Astrocyte (in vitro differentiated cells and primary cell): Measurements from ENCODE around the gene R3HCC1L. TPM values are rescaled to one million over a fixed set of nuclear protein-coding genes. Genes with fewer than 3 reads are reported as not detected.

Experiments used
- DNase-seq: peaks from one replicate; pipeline ENCODE4 v3.0.0-alpha.2; 2010; ENCODE audit warnings: low read depth
- FAIRE-seq: peaks from 2 replicates; lab custom pipeline; 2011; peaks lifted over from hg19 to GRCh38; lab: Jason Lieb, UNC
- H2AFZ ChIP-seq: 2 replicates; pipeline ENCODE4 v1.6.0; 2012; ENCODE audit warnings: low read depth, low read length, inconsistent platforms
- H3K27ac ChIP-seq: 2 replicates; pipeline ENCODE4 v1.5.1; 2011; ENCODE audit warnings: low read depth, low read length, inconsistent platforms
- H3K27me3 ChIP-seq: 2 replicates; pipeline ENCODE4 v1.6.0; 2011; ENCODE audit warnings: low read length, inconsistent platforms; ENCODE audit not compliant: insufficient read depth
- H3K36me3 ChIP-seq: 2 replicates; pipeline ENCODE4 v1.5.1; 2011; ENCODE audit warnings: low read length, inconsistent platforms; ENCODE audit not compliant: insufficient read depth
- H3K4me1 ChIP-seq: 2 replicates; pipeline ENCODE4 v1.5.1; 2011; ENCODE audit warnings: low read length, inconsistent platforms; ENCODE audit not compliant: insufficient read depth
- H3K4me2 ChIP-seq: 2 replicates; pipeline ENCODE4 v1.6.0; 2012; ENCODE audit warnings: low read length, inconsistent platforms
- H3K4me3 ChIP-seq: 2 replicates; pipeline ENCODE4 v1.5.1; 2011; ENCODE audit warnings: low read depth, mild to moderate bottlenecking, low read length, inconsistent platforms; ENCODE audit not compliant: insufficient read depth
- H3K79me2 ChIP-seq: 2 replicates; pipeline ENCODE4 v1.6.0; 2012; ENCODE audit warnings: mild to moderate bottlenecking, low read length, inconsistent platforms; ENCODE audit not compliant: insufficient read depth
- H3K9ac ChIP-seq: 2 replicates; pipeline ENCODE4 v1.6.0; 2012; ENCODE audit warnings: mild to moderate bottlenecking, low read length, inconsistent platforms
- H3K9me3 ChIP-seq: 2 replicates; pipeline ENCODE4 v1.5.1; 2012; ENCODE audit warnings: low read depth, mild to moderate bottlenecking, low read length, inconsistent platforms; ENCODE audit not compliant: insufficient read depth
- H4K20me1 ChIP-seq: 2 replicates; pipeline ENCODE4 v1.6.0; 2012; ENCODE audit warnings: low read length, inconsistent platforms; ENCODE audit not compliant: insufficient read depth
- H3K27ac Mint-ChIP-seq: one replicate; pipeline ENCODE4 v1.8.0; 2021; ENCODE audit warnings: mild to moderate bottlenecking, mixed read lengths; ENCODE audit not compliant: unreplicated experiment
- H3K27me3 Mint-ChIP-seq: one replicate; pipeline ENCODE4 v1.8.0; 2021; ENCODE audit warnings: low read depth, mixed read lengths; ENCODE audit not compliant: unreplicated experiment
- H3K36me3 Mint-ChIP-seq: one replicate; pipeline ENCODE4 v1.8.0; 2021; ENCODE audit warnings: low read depth, mixed read lengths; ENCODE audit not compliant: unreplicated experiment
- H3K4me1 Mint-ChIP-seq: one replicate; pipeline ENCODE4 v1.8.0; 2021; ENCODE audit warnings: low read depth, mixed read lengths; ENCODE audit not compliant: unreplicated experiment
- H3K4me3 Mint-ChIP-seq: one replicate; pipeline ENCODE4 v1.8.0; 2021; ENCODE audit warnings: mild to moderate bottlenecking, moderate library complexity, mixed read lengths; ENCODE audit not compliant: unreplicated experiment
- H3K9me3 Mint-ChIP-seq: one replicate; pipeline ENCODE4 v1.8.0; 2021; ENCODE audit warnings: mild to moderate bottlenecking, mixed read lengths; ENCODE audit not compliant: unreplicated experiment
- CTCF ChIP-seq: IDR thresholded peaks from 2 replicates; pipeline ENCODE4 v1.5.1; 2011; ENCODE audit warnings: low read depth, mild to moderate bottlenecking, inconsistent platforms, low read length, moderate library complexity; ENCODE audit not compliant: insufficient read depth
- EZH2 ChIP-seq: IDR thresholded peaks from 2 replicates; pipeline ENCODE4 v1.6.1; 2012; ENCODE audit warnings: mild to moderate bottlenecking, low read length, inconsistent platforms; ENCODE audit not compliant: insufficient read depth
- total RNA-seq: library from RNA; stranded (reverse); gene quantifications from 2 replicates; pipeline ENCODE4 v1.2.1, GENCODE V29; 2021

The R3HCC1L gene
- total RNA-seq, 1 donor from 2014 or later = 19.9 TPM

- H3K9ac ChIP-seq = no peak overlapping the region
- no peak overlapping the region for H3K4me3 Mint-ChIP-seq
- peaks cover 11% of the 10 kb centered on the region for H3K4me1 ChIP-seq
- H3K4me2 ChIP-seq = no peak overlapping the region
- H3K79me2 ChIP-seq = no peaks in the 10 kb centered on the region
- H3K36me3 ChIP-seq = peaks cover 16% of the 10 kb centered on the region
- FAIRE-seq (no peak), DNase-seq (no peak)
- no peaks in the 10 kb centered on the region for H3K9me3 ChIP-seq
- H3K27ac Mint-ChIP-seq = no peak overlapping the region
- H3K36me3 Mint-ChIP-seq = peaks cover 30% of the 10 kb centered on the region
- H3K27me3 ChIP-seq = no peaks in the 10 kb centered on the region
- no peaks in the 10 kb centered on the region for H3K27me3 Mint-ChIP-seq
- no peak overlapping the region for H2AFZ ChIP-seq
- H3K4me3 ChIP-seq = no peak overlapping the region
- peaks cover 13% of the 10 kb centered on the region for H3K4me1 Mint-ChIP-seq
- H3K27ac ChIP-seq = no peak overlapping the region
- no peak for TF ChIP-seq EZH2
- TF ChIP-seq CTCF = no peak
- no peaks in the 10 kb centered on the region for H3K9me3 Mint-ChIP-seq
- H4K20me1 ChIP-seq = no peaks in the 10 kb centered on the region
Observed at GRCh38 chr10:98248018-98248417, 113.6 kb downstream of the R3HCC1L start.

- Mint-ChIP-seq H3K4me3 (no peak overlapping the region), H3K9me3 (no peaks in the 10 kb centered on the region), H3K27ac (no peak overlapping the region), H3K4me1 (peaks cover 13% of the 10 kb centered on the region), H3K27me3 (no peaks in the 10 kb centered on the region), H3K36me3 (peaks cover 28% of the 10 kb centered on the region)
- Histone ChIP-seq H3K4me2 (no peak overlapping the region), H3K4me3 (no peak overlapping the region), H3K9me3 (no peaks in the 10 kb centered on the region), H2AFZ (no peak overlapping the region), H3K79me2 (no peaks in the 10 kb centered on the region), H3K4me1 (peaks cover 11% of the 10 kb centered on the region), H3K36me3 (peaks cover 10% of the 10 kb centered on the region), H4K20me1 (no peaks in the 10 kb centered on the region), H3K27ac (no peak overlapping the region), H3K9ac (no peak overlapping the region), H3K27me3 (no peaks in the 10 kb centered on the region)
- no peak for TF ChIP-seq EZH2
- TF ChIP-seq CTCF = no peak
- FAIRE-seq (no peak), DNase-seq (no peak)
Observed at GRCh38 chr10:98249134-98249533, 114.7 kb downstream of the R3HCC1L start.

GRCh38 chr10:98251399-98251798 is 116.9 kb downstream of the R3HCC1L start:
- FAIRE-seq = no peak
- no peak overlapping the region for H3K4me3 Mint-ChIP-seq

More at GRCh38 chr10:98251399-98251798, 116.9 kb downstream of the R3HCC1L start:
- no peaks in the 10 kb centered on the region for H3K27me3 Mint-ChIP-seq
- no peak overlapping the region for H3K4me2 ChIP-seq
- H3K27me3 ChIP-seq = no peaks in the 10 kb centered on the region
- no peaks in the 10 kb centered on the region for H3K9me3 ChIP-seq
- peaks cover 6% of the 10 kb centered on the region for H3K36me3 ChIP-seq
- no peaks in the 10 kb centered on the region for H4K20me1 ChIP-seq
- H3K4me3 ChIP-seq = no peak overlapping the region
- H3K27ac Mint-ChIP-seq = no peak overlapping the region
- H3K9me3 Mint-ChIP-seq = no peaks in the 10 kb centered on the region
- H3K79me2 ChIP-seq = no peaks in the 10 kb centered on the region
- H3K4me1 ChIP-seq = peaks cover 10% of the 10 kb centered on the region
- H3K27ac ChIP-seq = no peak overlapping the region
- no peak overlapping the region for H2AFZ ChIP-seq
- peaks cover 12% of the 10 kb centered on the region for H3K4me1 Mint-ChIP-seq
- TF ChIP-seq EZH2 (no peak), CTCF (no peak)
- no peak overlapping the region for H3K9ac ChIP-seq
- DNase-seq = no peak
- peaks cover 29% of the 10 kb centered on the region for H3K36me3 Mint-ChIP-seq
